GM10266 (cell line): ENCODE results near the gene SDHAF2.
"Not testable (repeated sequence)": the region's sequence is repeated elsewhere in the genome, so short reads cannot be mapped to it uniquely, and the experiment has no call there.

Experiments
- DNase-seq: peaks from one replicate; pipeline ENCODE4 v3.0.0; 2012; ENCODE audit errors: extremely low spot score
- CTCF ChIP-seq: IDR thresholded peaks from 2 replicates; pipeline ENCODE4 v1.5.1; 2012; ENCODE audit warnings: mild to moderate bottlenecking, low read depth; ENCODE audit not compliant: control insufficient read depth, insufficient read depth; ENCODE audit errors: missing control alignments

The SDHAF2 gene

GRCh38 chr11:61447601-61448551 lies 18.0 kb downstream of the SDHAF2 start:
- TF ChIP-seq CTCF, result no peak
- DNase-seq, result no peak

- no peak for TF ChIP-seq CTCF
Measured at GRCh38 chr11:61448552-61448927, 18.6 kb downstream of the SDHAF2 start.

GRCh38 chr11:61452825-61453224 lies 22.9 kb downstream of the SDHAF2 start:
- no peak for TF ChIP-seq CTCF
- DNase-seq, result no peak

More at GRCh38 chr11:61448552-61448927, 18.6 kb downstream of the SDHAF2 start:
- DNase-seq, result no peak

GRCh38 chr11:61453695-61454094 lies 23.8 kb downstream of the SDHAF2 start:
- DNase-seq, result no peak

GRCh38 chr11:61454520-61454919 lies 24.6 kb downstream of the SDHAF2 start:
- no peak for DNase-seq
- TF ChIP-seq CTCF, result no peak

More at GRCh38 chr11:61453695-61454094, 23.8 kb downstream of the SDHAF2 start:
- TF ChIP-seq CTCF, result no peak

- no peak for TF ChIP-seq CTCF
- DNase-seq, result no peak
Measured at GRCh38 chr11:61460474-61460881, 30.6 kb downstream of the SDHAF2 start.

- no peak for TF ChIP-seq CTCF
- DNase-seq, result no peak
Measured at GRCh38 chr11:61460986-61461385, 31.1 kb downstream of the SDHAF2 start.

- DNase-seq, result not testable (repeated sequence)
Measured at GRCh38 chr11:61467602-61468001, 37.7 kb downstream of the SDHAF2 start.
